Cardiac fibroblast (primary cell): ENCODE results near the gene MAP1LC3A.

Experiments
- DNase-seq, 2 donors: peaks; one replicate each; pipeline versions ENCODE4 v3.0.0 to v3.0.0-alpha.2; 2010; ENCODE audit warnings: low read depth in 2 of 2
- H3K4me3 ChIP-seq, 2 donors: replicated peaks in 1 of 2; 1 replicate in 1 of 2; 2 replicates in 1 of 2; pipeline ENCODE4 v1.5.1; 2011; ENCODE audit warnings: low read depth in 2 of 2, low read length in 2 of 2, mild to moderate bottlenecking in 2 of 2, moderate library complexity in 1 of 2
- TF ChIP-seq, protein P1 (sequence below): IDR thresholded peaks from one replicate; pipeline ENCODE4 v1.5.1; 2011; ENCODE audit warnings: low read depth, mild to moderate bottlenecking, low read length, inconsistent platforms

MAP1LC3A gene

DNA sequence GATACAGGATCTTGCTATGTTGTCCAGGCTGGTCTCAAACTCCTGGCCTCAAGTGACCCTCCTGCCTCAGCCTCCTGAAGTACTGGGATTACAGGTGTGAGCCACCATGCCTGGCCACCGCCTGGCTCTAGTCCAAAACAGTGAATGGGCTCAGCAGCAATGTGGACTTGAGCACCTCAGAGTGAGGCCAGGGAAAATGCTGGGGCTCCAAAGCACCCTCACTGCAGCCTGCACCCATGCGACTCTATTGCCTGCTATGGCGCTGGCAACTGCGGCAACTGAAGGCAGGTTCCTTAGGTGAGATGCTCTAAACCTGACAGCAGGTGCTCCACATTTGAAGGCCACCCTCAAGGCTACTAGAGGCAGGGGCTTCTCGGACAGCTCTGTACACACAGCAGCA lies 26.5 kb downstream of the MAP1LC3A start:
- DNase-seq = no peak
- TF ChIP-seq, protein P1, sequence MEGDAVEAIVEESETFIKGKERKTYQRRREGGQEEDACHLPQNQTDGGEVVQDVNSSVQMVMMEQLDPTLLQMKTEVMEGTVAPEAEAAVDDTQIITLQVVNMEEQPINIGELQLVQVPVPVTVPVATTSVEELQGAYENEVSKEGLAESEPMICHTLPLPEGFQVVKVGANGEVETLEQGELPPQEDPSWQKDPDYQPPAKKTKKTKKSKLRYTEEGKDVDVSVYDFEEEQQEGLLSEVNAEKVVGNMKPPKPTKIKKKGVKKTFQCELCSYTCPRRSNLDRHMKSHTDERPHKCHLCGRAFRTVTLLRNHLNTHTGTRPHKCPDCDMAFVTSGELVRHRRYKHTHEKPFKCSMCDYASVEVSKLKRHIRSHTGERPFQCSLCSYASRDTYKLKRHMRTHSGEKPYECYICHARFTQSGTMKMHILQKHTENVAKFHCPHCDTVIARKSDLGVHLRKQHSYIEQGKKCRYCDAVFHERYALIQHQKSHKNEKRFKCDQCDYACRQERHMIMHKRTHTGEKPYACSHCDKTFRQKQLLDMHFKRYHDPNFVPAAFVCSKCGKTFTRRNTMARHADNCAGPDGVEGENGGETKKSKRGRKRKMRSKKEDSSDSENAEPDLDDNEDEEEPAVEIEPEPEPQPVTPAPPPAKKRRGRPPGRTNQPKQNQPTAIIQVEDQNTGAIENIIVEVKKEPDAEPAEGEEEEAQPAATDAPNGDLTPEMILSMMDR = no peak
- H3K4me3 ChIP-seq = no peak overlapping the region

DNA sequence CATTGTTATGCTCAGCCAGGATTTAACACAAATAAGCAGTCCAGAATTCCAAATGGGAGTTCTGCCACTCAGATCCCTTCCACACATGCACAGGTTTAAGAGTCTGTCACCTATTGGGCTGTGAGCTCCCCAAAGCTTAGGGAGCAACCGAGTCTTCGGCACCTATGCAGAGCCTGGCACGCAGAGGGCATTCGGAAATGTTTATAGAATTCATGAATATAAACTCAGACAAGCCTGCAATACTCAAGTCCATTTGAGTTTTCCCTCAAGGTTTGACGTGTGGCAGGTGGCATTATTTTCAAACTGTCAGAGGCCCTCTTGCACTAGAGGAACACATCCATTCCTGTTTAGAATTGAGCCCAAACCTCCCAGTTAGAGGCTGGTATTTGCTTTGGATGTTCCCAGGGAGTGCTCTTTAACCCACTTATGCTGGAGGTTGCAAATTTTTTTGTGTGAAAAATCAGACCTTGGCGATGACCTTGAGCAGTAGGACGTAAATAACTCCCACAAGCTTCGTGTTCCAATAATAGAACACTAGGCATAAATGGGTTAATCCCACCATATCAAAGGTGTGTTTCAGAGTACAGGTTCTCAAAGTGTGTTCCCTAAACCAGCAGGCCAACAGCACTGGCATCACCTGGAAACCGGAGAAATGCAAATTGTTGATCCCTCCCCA lies 28.1 kb downstream of the MAP1LC3A start:
- no peak overlapping the region for H3K4me3 ChIP-seq
- TF ChIP-seq, protein P1 = no peak
- DNase-seq = no peak

DNA sequence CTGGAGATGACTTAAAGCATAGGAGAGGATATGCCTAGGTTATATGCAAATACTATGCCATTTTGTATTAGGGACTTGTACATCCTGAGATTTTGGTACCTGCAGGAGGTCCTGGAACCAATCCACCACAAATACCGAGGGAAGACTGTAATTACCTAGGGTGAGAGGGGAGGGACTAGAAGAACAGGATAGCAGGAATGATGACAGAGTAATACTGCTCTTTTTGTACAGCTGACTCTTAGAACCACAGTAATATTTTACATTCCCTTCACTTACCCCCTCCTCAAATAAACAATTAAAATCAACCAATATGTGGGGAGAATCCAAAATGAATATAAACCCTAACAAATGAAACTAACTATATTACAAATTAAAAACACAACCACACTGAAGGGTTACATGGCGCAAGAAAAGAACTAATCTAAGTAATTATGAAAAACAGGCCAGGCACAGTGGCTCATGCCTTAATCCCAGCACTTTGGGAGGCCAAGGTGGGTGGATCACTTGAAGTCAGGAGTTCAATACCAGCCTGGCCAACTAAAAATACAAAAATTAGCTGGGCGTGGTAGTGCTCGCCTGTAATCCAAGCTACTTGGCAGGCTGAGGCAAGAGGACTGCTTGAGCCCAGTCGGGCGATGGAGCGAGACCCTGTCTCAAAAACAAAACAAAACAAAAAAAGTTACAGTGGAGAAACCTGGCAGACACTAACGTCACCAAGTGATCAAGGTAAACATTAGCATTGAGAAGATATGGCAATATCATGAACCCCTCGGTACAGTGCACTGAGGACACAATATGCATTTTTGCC lies 37.1 kb downstream of the MAP1LC3A start:
- TF ChIP-seq, protein P1 = no peak
- no peak for DNase-seq

DNA sequence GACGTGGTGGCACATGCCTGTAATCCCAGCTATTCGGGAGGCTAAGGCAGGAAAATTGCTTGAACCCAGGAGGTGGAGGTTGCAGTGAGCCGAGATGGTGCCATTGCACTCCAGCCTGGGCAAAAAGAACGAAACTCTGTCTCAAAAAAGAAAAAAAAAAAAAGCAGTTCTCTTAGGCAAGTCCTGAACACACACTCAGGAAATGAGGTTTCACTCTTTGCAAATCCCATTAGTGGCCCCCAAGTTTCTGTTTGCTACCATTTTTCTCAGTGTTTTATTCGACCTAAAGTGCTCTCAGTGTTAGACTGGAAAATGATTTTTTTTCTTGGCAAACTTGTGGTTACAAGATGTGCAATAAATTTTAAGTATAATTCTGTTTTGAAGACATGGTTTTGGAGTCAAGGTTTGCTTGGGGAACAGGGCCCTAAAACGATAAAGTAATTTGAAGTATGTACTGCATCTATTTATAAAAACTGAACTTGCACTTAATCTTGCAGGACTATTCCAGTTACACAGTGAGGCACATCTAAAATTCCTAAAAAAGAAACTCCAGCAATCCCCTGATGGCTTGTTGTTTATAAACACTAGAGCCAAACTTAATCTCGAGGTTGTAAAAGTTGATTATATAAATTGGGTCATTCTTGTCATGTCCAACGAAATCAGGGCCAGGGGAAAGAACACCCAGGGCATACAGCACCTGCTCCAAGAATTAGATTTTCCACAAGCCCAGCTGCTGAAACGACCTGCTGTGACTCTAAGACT lies 42.6 kb downstream of the MAP1LC3A start:
- TF ChIP-seq, protein P1 = no peak
- DNase-seq = no peak
- H3K4me3 ChIP-seq = no peak overlapping the region

More for the DNA sequence above, 37.1 kb downstream of the MAP1LC3A start:
- no peak overlapping the region for H3K4me3 ChIP-seq

DNA sequence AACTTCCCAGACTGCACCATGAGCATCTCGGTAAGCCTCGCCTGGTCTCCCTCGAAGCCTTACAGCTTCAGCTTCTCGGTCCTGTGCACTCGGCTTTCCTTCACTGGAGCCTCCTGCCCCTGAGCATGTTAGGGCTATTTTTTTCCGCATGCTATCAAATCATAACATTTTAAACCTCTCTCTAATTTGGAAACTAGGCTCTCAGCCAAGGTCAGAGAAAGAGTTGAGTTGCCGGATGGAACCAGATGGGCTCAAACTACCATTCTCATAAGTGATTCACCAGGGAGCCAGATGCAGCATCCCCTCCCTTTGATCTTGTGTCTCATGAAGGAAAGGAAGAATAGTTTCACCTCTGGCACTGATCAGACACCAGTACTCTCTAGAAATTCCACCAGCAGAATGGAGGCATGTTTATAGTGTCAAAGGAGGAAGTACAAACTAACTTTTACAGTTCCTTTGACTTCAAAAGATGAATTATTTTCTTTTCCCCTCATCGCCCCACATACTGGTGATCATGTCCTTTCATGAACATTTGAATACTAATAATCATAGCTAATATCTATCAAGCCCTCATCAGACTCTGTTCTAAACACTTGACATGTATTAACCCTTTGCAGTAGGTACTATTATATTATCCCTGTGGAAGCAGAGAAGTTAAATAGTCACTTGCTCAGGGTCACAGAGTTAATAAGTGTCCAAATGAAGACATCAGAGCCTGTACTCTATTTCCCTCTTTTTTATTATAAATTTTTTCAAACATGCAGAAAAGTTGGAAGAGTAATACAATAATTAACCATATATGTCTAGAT lies 46.7 kb downstream of the MAP1LC3A start:
- H3K4me3 ChIP-seq = no peak overlapping the region
- peak; percentile 23 to 75 for DNase-seq
- TF ChIP-seq, protein P1 = no peak

DNA sequence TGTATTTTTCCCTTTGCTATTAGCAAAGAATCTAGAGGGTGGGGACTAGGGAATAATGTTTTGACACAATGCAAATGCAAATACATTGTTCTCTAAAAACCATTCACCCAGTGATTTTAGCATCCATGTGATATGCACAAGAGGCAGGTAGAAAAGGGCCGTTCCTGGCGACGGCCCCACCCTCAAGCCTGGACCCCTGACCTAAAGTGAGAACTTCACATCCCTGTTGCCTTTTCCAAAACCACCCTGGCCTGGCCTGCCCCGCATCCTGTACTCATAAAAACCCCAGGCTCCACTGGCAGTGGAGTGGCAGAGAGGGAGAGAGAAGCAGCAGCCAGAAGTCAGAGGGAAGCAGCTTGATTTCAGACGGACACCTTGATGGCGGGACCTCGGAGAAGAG lies 48.5 kb downstream of the MAP1LC3A start:
- no peak for DNase-seq
- TF ChIP-seq, protein P1 = no peak
- H3K4me3 ChIP-seq = no peak overlapping the region
